Activated gamma-delta T cell treated with Interleukin-2 at 50 U/mL for 16 hours (primary cell): Measurements from ENCODE around the gene KRTAP5-4.
"Not testable (repeated sequence)": the region's sequence is repeated elsewhere in the genome, so short reads cannot be mapped to it uniquely, and the experiment has no call there.

Experiments
- DNase-seq: peaks from one replicate; pipeline ENCODE4 v3.0.0-alpha.2; 2020

KRTAP5-4 gene

DNA sequence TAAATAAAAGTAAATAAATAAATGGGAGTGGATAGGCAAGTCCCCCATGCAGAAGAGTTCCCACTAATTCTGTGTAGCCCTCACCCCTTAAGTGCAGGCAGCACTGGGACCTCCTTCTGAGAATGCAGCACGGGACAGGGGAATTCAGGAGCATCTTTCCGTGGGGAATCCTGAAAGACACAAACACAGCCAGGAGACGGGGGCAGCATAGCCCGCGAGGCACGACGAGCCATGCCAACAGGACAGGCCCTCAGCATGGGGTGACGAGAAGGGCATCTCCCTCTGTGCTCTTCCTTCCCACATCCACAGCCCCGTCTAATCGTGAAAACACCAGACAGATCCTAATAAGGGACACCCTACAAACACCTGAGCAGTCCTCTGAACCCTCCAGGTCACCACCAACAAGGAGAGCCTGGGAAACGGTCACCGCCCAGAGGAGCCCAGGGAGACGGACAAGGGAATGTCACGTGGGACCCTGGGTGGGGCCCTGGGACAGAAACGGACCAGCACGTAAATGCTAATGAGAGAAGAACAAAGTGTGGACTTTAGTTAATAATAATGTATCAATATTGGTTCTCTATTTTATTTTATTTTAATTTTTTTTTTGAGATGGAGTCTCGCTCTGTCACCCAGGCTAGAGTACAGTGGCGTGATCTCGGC lies 14.5 kb upstream of the KRTAP5-4 start:
- no peak for DNase-seq

DNA sequence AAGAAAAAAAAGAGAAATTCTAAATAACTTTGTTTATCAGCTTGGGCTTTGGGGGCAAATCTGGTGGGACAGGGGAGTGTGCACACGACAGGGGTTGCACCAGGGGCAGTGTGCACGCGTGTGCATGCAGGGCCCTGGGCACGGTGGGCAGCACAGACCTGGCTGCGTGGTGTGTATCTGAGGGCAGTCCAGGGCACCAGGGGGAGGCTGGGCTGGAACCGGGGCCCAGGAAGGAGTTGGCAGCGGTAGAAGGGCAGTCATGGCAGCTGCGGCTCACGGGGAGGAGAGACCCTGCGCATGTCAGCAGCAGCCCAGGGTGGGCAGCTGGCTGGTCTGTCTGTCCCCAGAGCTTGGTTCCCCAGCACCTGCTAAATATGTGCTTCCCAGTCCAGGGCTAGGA lies 11.9 kb upstream of the KRTAP5-4 start:
- DNase-seq = no peak

DNA sequence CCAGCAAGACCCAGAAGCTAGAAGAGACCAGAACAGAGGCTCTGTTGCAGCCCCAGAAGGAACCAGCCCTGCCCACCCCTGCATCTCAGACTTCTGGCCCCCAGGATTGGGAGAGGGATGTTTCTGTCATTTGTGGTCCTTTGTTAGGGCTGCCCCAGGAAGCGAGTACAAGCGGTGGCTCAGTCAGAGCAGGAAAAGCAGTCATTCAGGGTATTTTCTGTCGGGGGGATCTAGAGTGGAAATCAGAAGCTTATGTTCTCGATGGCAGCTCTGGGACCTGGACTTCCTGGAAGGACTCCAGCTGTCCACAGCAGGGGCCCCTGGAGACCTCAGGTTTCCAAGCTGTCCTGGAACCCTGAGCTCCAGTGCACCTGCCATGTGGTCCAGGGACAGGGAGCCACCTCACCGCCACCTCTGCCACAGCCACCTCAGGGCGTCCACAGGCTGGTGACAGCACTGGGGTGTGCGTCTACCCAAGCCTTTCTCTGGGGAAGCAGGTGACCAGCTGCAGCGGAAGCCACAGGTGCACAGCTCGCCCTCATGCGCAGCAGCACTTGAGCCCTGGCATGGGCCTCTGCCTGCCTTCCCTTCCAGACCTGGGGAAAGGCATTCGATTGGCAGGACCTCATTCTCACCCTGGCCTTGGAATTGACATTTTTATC lies 10.2 kb upstream of the KRTAP5-4 start:
- no peak for DNase-seq

DNA sequence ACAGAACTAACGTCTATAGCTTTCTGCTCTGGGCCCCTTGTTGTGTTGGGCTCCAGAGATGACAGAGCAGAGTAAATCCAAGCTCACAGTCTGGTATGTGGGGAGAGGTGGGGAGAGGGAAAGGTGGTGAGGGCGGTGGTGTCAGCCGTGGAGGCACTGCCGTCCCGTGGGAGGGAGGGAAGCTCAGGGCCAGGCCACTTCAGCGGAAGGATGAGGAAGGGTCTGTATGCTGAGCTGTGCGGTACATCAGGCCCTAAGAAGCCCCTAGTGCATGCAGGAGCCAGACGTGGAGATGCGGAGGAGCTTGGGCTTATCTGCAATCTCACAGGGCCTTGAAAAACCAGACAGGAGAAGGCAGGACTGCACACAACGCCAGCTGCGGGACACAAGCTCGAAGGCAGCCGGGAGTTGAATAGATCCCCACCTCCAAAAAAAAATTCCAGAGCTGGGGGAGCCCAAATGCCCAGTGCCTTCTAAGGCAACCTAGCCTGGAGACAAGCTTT lies 9.2 kb upstream of the KRTAP5-4 start:
- no peak for DNase-seq

DNA sequence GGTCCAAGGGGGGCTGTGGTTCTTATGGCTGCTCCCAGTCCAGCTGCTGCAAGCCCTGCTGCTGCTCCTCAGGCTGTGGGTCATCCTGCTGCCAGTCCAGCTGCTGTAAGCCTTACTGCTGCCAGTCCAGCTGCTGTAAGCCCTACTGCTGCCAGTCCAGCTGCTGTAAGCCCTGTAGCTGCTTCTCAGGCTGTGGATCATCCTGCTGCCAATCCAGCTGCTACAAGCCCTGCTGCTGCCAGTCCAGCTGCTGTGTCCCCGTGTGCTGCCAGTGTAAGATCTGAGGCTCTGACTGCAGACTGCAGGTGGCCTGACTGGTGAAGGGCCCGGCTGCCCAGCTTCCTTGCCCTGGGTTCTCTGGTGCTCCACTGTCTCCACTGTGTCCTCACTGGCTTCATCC lies 8.3 kb upstream of the KRTAP5-4 start:
- DNase-seq = no peak

DNA sequence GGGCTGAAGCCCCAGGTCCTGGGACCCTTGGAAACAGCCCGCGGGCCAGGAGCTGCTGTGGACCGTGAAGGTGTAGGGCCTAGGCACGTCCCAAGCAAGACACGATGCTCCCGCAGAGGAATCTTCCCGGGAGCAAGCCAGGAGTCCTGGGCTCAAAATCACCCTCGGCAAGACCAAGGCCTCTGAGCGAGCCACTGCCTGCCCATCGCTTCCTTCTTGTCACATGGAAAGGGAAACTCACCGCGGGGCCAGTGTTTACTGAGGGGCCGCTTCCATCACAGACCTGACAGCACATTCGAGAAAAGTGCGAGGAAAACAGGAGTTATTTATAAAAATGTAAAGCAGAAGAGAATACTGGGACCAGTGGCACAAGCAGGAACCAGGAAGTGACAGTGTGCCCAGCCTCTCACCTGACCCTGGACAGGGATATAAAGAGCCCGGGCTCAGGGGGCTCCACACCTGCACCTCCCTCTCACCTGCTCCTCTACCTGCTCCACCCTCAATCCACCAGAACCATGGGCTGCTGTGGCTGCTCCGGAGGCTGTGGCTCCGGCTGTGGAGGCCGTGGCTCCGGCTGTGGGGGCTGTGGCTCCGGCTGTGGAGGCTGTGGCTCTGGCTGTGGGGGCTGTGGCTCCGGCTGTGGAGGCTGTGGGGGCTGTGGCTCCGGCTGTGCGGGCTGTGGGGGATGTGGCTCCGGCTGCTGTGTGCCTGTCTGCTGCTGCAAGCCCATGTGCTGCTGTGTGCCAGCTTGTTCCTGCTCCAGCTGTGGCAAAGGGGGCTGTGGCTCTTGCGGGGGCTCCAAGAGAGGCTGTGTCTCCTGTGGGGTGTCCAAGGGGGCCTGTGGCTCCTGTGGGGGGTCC lies 7.6 kb upstream of the KRTAP5-4 start, which contains the start of gene KRTAP5-5:
KRTAP5-5 (plus strand) TSS at position 450 of the 860 bp plus-strand sequence; CDS start at position 516, 66 bp downstream.
- no peak for DNase-seq

DNA sequence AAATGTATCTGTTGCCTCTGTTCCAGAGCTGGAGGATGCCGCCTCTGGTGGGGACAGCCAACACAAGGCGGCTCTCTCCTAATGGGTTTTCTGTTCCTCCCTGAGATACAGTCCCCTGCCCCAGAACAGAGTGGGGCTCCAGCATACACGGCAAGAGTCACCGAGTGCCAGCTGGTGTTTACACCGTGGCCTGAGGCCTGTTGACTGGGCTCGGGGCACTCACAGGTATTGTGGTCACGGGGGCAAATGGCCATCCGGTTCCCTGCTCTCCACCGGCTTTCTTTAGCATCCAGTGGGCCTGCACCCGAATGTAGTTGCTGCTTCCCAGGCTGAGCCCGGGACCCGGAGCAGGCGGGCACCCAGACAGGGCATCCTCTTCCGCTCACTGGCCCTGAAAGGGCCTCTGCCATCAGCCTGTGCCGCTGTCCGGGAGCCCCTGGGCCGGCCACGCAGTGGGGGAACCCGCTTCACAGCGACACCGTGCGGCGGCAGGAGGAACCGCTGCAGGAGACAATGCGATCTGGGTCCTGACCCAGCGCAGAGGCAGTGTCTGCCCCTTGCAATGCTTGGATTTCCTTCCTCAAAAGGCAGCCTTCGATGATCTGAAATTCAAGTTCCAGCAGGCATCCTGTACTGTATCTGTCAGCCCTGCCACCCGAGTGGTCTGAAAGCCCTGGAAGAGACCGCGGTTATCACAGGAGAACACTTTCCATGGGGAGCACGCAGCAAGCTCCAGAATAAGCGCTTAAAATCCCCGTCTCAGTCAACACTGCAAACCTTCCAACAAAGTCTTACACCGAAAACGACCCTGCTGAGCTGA lies 6.8 kb upstream of the KRTAP5-4 start:
- DNase-seq = peak; percentile 61

DNA sequence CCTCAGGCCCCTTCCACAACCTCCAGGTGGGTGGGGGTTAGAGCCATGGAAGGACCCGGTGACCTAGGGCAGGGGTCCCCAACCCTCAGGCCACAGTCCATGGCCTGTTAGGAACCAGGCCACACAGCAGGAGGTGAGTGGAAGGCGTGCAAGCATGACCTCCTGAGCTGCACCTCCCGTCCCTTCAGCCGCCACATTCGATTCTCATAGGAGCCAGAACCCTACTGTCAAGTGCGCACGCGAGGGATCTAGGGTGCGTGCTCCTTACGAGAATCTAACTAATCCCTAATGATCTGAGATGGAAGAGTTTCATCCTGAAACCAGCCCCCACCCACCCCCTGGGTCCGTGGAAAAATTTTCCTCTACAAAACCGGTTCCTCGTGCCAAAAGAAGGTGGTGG lies 3.6 kb upstream of the KRTAP5-4 start:
- no peak for DNase-seq

DNA sequence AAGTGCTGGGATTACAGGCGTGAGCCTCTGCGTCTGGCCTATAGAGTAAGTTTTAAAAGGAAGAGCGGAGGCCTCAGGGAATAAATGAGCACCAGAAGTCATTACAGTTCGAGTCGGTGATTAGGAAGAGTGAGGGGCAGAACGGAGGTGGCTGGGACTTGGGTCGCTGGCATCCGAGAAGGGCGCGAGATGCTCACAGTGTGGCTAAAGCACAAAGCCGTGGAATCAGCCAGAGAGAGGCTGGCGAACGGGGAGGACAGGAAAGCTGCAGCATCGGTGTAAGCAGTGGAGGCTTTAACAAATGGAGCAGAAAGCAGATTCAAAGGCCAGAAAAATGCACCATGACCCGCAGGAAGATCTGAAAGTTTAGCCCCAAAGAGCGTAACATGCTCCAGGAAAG lies 2.7 kb upstream of the KRTAP5-4 start:
- no peak for DNase-seq

DNA sequence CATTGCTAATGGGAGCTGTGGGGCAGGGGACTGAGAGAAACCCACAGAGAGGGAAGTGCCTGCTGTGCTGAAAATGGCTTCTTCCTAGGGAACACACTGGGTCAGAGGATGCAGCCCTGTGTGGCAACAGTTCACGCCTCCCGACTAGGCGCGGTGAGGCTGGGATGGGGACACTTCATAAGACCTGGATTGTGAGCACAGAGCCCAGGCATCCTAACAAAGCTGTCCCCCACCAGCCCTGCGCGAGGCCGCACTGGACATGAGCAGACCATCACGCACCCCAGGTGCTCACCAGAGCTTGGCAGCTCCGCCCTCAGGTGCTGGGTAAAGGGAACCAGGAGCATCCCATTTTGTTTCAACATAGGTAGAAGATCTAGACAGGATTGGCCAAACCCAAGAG lies 1.8 kb upstream of the KRTAP5-4 start:
- no peak for DNase-seq

DNA sequence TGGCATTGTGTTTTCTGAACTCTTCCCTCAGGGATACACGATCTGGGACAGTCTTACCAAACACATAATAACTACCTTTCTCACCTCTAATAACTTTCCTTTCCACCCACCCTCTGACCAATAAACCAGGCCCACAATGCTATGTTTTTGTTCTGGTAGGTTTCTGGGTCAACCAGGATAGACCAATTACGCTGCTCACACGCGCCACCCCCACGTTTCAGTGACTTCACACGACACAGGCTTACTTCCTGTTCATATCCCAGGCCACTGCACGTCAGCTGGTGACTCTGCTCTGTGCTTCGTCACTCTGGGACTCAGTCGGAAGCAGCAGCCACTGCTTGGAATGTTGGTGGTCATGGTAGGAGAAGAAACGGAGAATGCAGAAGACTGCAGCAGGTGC lies 2.5 kb downstream of the KRTAP5-4 start:
- no peak for DNase-seq

DNA sequence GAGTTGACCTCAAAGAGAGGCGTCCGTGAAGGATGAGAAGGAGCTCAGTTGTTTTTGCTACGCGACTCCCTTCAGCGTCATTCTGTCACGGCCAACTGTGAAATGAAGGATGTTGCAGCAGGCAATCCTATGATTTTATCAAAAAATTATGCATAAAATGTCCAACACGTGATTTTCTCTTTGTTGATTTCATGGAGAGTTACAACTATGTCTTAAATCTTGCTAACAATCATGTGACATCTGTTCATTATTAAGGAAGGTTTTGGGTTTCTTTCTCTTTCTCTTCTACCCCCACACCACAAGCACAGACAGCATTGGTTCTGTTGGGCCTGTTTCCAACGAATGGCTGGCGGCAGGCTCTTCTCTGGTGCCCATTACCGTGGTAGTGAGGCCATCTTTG lies 3.7 kb downstream of the KRTAP5-4 start:
- DNase-seq = no peak

DNA sequence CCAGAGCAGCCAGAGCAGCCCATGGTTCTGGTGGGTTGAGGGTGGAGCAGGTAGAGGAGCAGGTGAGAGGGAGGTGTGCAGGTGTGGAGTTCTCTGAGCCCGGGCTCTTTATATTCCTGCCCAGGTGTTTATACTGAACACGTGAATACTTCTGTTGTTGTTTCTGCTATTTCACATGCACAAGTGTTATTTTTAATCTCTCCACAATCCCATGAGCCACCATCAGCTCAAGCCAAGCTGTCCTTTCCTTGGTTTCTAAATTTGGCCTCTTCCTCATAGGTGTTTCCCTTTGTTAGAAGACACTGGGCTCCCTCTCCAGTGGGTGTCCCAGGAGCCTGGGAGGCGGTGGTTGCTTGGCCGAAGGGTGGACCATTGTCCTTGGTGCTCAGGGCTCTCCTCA lies 13.6 kb downstream of the KRTAP5-4 start, which contains the start of gene KRTAP5-3:
KRTAP5-3 (minus strand) TSS at position 101 of the 400 bp plus-strand sequence; CDS start at position 23, 78 bp downstream.
- DNase-seq = no peak

DNA sequence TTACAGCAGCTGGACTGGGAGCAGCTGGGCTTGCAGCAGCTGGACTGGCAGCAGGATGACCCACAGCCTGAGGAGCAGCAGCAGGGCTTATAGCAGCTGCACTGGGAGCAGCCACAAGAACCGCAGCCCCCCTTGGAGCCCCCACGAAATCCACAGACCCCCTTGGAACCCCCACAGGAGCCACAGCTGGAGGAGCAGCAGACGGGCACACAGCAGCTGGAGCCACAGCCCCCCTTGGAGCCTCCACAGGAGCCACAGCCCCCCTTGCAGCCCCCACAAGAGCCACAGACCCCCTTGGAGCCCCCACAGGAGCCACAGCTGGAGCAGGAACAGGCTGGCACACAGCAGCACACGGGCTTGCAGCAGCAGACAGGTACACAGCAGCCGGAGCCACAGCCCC lies 14.0 kb downstream of the KRTAP5-4 start:
- DNase-seq = not testable (repeated sequence)

DNA sequence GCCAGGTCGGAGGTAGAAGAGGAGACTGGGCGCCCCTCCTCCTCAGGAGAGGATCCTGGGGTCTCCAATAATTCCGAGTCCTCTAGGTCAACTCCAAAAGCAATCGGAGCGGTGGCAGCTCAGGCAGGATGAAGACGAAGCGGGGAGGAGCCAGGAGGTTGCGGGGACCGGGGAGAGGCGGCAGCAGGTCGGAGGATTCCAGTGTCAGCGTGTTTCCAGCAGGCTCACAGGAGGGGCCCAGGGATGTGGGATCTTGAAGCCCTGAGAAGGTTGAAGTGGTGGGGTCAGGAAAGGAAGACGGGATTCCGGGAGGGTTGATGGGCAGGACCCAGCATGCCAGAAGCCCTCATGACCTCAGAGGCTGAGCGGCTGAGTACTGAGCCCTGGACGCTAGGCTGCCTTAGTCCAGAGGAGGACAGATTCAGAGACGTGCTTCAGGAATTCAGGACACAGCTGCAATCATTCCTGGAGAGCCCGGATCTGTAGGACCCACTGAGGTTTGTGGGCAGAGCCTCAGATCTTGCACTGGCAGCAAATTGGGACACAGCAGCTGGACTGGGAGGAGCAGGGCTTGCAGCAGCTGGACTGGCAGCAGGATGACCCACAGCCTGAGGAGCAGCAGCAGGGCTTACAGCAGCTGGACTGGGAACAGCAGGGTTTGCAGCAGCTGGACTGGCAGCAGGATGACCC lies 14.6 kb downstream of the KRTAP5-4 start:
- DNase-seq = not testable (repeated sequence)

DNA sequence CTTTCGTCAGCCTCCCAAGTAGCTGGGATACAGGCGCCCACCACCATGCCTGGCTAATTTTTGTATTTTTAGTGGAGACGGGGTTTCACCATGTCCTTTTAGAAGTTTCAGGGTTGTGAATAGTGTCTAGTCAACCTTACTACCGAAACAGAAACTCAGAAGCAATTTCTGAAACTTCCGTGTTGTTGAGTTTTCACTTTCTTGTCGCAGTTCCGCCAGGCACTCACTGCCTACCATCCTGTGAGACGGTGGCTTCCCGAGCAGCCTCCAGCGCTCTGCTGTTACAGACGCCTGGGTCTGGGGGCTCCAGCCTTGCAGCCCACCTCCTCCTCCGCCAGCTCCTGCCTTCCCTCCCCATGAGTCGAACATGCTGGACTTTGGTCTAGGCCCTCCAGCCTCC lies 16.0 kb downstream of the KRTAP5-4 start:
- not testable (repeated sequence) for DNase-seq

DNA sequence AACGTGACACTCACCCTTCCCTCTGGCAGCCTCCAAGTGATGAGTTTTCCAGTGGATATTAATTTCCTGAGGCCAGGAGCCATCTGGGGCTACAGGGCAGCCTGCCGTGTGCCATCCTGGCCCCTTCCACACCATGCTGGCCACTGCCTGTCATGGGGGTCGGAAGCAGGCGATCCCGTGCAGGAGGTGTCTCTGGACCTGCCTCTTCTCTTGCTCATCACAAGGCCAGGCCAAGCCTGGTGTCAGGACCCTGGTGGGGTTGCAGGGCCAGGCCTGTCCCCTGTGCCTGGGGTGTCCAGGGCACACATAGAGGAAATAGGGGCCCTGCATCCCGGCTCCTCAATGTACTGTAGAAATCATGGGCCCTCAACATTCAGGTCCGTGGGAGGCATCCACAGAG lies 17.2 kb downstream of the KRTAP5-4 start:
- DNase-seq = no peak

DNA sequence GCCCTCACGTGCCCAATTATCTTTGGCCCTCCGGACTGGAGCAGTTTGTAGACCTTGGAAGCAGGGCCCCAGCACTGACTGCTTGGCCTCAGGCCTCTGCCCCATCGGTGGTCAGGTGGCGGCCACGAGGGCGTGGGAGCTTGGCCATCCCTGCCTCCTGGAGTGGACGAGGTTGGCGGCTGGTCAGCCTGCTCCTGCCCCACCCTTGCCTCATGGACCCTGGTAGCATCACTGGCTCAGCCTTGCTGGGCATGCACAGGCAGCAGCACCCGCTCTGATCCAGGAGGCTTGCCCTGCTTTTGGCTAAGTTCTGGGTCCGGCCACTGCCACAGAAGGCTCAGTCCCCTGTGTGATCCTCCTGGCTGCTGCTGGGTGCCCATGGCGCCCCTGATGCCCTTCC lies 17.8 kb downstream of the KRTAP5-4 start:
- no peak for DNase-seq

DNA sequence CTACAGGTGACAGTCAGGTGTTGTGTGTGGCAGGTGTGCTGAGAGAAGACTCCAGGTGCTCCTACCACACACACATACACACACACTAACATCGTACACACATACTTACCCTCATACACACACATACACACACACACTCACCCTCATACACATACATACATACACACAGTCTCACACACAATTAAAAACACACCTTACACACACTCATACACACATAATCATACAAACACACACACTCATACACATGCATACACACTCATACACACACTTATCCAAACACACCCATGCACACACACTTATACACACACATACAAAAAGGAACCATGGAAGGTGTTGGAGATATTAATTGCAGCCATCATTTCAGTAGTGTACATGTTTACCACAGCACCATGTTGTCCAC lies 18.3 kb downstream of the KRTAP5-4 start:
- DNase-seq = no peak

DNA sequence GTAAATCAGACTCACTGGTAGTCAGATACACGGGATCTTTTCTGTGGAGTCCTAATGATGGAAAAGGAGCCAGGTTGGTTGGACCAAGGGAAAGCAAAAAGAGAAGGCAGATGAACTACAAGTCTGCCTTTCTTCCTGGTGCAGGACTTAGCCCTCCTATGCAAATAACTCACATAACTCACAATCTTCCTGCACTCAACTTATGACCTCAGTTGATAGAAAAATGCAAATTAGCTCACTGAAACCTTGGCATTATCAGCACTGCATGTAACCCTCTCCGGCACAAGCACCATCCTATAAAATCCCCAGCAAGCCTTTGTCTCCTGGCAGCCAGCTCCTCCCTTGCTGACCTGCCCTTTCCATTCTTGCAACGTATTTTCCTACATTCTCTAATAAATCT lies 20.3 kb downstream of the KRTAP5-4 start:
- DNase-seq = not testable (repeated sequence)

DNA sequence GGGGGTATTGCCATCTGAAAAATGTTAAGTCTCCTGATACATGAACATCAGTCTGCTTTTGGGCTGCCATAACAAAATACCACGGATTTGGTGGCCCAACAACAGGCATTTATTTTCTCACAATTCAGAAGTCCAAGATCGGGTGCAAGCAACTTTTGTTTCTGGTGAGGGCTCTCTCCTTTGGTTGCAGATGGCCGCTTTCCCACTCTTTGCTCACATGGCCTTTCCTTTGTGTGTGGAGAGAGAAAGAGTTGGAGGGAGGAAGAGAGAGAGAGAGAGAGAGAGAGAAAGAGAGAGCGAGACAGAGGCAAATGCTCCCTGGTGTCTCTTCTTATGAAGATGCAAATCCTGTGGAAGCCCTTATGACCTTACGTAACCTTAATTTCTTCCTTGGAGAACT lies 21.3 kb downstream of the KRTAP5-4 start:
- no peak for DNase-seq

DNA sequence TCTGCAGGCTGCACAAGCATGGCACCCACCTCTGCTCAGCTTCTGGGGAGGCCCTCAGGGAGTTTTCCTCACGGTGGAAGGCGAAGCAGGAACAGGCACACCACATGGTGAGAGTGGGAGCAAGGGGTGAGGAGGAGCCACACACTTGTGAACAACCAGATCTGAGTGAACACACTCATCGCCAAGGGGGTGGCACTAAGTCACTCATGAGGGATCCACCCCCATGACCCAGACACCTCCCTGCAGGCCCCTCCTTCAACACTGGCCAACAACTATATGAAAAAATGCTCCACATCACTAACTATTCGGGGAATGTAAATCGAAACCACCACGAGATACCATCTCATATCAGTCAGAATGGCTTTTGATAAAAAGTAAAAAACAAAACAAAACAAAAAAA lies 23.1 kb downstream of the KRTAP5-4 start:
- DNase-seq = no peak
